GM23338 (cell line): Measurements from ENCODE around the gene YIPF6.

ENCODE experiments used
- CREB1 ChIP-seq: fragments of 250-450 bp; sonication (Bioruptor Pico); IDR thresholded peaks from 2 replicates; pipeline ENCODE4 v1.5.0; 2020; ENCODE audit warnings: low read depth, mild to moderate bottlenecking, moderate library complexity
- CTCF ChIP-seq, 2 experiments: fragments of 200-600 bp in 1 of 2; sonication (generic) in 1 of 2; conservative IDR thresholded peaks; 2 replicates each; pipeline versions ENCODE4 v1.5.1 to v1.6.1; 2016 to 2017; ENCODE audit warnings: antibody characterized with exemption in 2 of 2, low read depth in 2 of 2, mild to moderate bottlenecking in 2 of 2, moderate library complexity in 1 of 2
- ETS1 ChIP-seq: IDR thresholded peaks from 2 replicates; pipeline ENCODE4 v1.6.1; 2016; ENCODE audit warnings: antibody characterized with exemption
- EZH2 ChIP-seq: fragments of 200-600 bp; sonication (generic); IDR thresholded peaks from one replicate; pipeline ENCODE4 v1.8.0; 2017; ENCODE audit warnings: antibody characterized with exemption, mild to moderate bottlenecking, low read depth; ENCODE audit not compliant: unreplicated experiment
- EZH2phosphoT487 ChIP-seq: fragments of 200-600 bp; sonication (generic); IDR thresholded peaks from one replicate; pipeline ENCODE4 v1.8.1; 2018; ENCODE audit warnings: antibody characterized with exemption; ENCODE audit not compliant: unreplicated experiment
- JUNB ChIP-seq: IDR thresholded peaks from one replicate; pipeline ENCODE4 v1.6.1; 2016; ENCODE audit warnings: antibody characterized with exemption; ENCODE audit not compliant: unreplicated experiment
- NANOG ChIP-seq: IDR thresholded peaks from 2 replicates; pipeline ENCODE4 v1.6.1; 2016; ENCODE audit warnings: antibody characterized with exemption, borderline replicate concordance
- POLR2AphosphoS5 ChIP-seq: IDR thresholded peaks from 2 replicates; pipeline ENCODE4 v1.6.1; 2016; ENCODE audit warnings: antibody characterized with exemption, low read depth
- REST ChIP-seq: IDR thresholded peaks from one replicate; pipeline ENCODE4 v1.6.1; 2018; ENCODE audit warnings: antibody characterized with exemption; ENCODE audit not compliant: unreplicated experiment
- STAT1 ChIP-seq: IDR thresholded peaks from one replicate; pipeline ENCODE4 v1.6.1; 2016; ENCODE audit warnings: antibody characterized with exemption; ENCODE audit not compliant: unreplicated experiment
- ZNF331 ChIP-seq: fragments of 250-450 bp; sonication (Bioruptor Pico); IDR thresholded peaks from 2 replicates; pipeline ENCODE4 v1.5.0; 2020; ENCODE audit warnings: low read depth, mild to moderate bottlenecking, moderate library complexity
- ZNF462 ChIP-seq: fragments of 250-450 bp; sonication (Bioruptor Pico); IDR thresholded peaks from 2 replicates; pipeline ENCODE4 v1.5.0; 2020; ENCODE audit warnings: mild to moderate bottlenecking, moderate library complexity

- TF ChIP-seq CTCF (conservative IDR thresholded peaks at IDR 0.05; ENCODE audit: low read depth in 2 of 2): no peak
- no peak for TF ChIP-seq REST
- TF ChIP-seq EZH2: no peak
- TF ChIP-seq ZNF331: no peak
- TF ChIP-seq NANOG: no peak
- TF ChIP-seq CREB1 (CRISPR knock-in tag): no peak
- no peak for TF ChIP-seq JUNB
- no peak for TF ChIP-seq EZH2phosphoT487
- no peak for TF ChIP-seq POLR2AphosphoS5
- no peak for TF ChIP-seq STAT1
- TF ChIP-seq ZNF462 (CRISPR knock-in tag): no peak
- no peak for TF ChIP-seq ETS1
Observed at GRCh38 chrX:68536884-68537283, 38.0 kb downstream of the YIPF6 start.
